Measurements from ENCODE around the gene GRID1. TPM values are rescaled to one million over a fixed set of nuclear protein-coding genes. Genes with fewer than 3 reads are reported as not detected.
"Not testable (repeated sequence)": the region's sequence is repeated elsewhere in the genome, so short reads cannot be mapped to it uniquely, and the experiment has no call there.

The GRID1 gene
- total RNA-seq, 1 donor from 2014 or later, result 0.22 TPM

DNA sequence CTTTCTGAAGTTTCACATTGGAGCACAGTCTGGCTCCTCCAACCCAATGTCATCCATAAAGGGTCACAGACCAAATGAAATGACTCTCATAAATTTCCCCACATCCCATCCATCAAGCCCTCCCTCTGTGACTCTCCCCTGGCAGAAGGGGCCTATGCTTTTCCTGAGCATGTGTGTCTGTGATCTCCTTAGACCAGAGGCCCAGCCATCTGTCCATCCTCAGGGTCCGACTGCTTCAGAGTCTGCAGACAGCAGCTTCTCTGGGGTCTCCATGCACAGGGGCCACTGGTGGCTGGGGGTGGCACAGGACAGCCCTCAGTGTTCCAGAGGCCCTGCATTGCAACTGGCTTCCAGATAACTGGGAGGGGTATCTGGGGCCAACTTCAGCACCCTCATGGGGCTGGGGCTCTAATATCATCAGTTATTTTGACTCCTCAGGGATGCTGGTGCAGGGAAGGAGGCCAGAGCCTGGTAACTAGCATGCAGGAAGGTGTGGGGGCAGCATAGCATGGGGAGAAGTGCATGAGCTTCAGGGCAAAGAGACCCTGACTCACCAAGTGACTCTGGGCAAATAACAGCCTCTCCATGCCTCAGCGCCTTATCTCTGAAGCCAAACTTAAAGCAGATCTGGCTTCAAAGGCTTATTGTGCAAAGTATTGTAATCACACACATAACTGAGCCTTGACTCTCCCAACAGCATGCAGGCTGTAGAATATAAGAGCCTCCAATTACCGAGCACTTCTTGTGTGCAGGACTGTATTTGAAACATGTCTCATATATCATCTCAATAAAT, 266.9 kb downstream of the GRID1 start:
- Mint-ChIP-seq H3K9me3 (ENCODE audit: low read depth) (no peaks in the 10 kb centered on the region), H3K4me1 (ENCODE audit: low read depth) (peaks cover 1% of the 10 kb centered on the region)

DNA sequence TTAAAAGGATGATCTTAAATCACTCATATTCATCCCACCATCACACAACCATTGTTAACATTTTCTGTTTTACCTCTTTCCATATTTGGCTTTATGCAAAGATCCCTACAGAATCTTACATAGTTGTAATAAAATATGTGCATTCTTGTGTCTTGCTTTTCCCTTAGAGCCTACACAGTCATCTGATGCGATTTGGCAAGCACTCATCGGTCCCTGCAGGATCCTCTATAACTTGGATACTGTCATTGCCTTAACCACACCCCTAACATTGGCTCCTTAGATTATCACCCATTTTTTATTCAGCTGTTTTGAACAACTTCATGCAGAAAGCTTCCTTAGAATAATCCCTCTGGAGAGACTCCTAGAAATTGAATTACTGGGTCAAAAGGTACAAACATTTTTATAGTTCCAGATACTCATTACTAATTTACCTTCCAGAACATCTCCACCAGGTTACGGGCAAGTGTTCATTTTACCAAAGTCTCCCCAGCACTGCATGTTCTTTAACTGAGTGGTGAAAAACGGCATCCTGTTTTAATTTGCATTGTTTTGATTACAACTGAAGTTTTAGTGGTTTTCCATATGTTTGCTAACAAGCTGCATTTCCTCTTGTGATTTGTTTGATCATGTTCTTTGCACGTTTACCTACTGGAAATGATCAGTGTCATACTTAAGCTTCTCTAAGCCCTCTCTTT, 268.3 kb downstream of the GRID1 start:
- H3K36me3 Mint-ChIP-seq (ENCODE audit: insufficient read depth), result no peaks in the 10 kb centered on the region
- H3K9me3 Mint-ChIP-seq (ENCODE audit: low read depth), result no peaks in the 10 kb centered on the region
- no peak overlapping the region for H3K4me3 Mint-ChIP-seq (ENCODE audit: low read depth)
- peaks cover 1% of the 10 kb centered on the region for H3K4me1 Mint-ChIP-seq (ENCODE audit: low read depth)
- H3K27ac Mint-ChIP-seq, result no peak overlapping the region
- no peak for DNase-seq (ENCODE audit: low spot score, unreplicated experiment)
- H3K27me3 Mint-ChIP-seq, result no peaks in the 10 kb centered on the region
- TF ChIP-seq, protein P1, sequence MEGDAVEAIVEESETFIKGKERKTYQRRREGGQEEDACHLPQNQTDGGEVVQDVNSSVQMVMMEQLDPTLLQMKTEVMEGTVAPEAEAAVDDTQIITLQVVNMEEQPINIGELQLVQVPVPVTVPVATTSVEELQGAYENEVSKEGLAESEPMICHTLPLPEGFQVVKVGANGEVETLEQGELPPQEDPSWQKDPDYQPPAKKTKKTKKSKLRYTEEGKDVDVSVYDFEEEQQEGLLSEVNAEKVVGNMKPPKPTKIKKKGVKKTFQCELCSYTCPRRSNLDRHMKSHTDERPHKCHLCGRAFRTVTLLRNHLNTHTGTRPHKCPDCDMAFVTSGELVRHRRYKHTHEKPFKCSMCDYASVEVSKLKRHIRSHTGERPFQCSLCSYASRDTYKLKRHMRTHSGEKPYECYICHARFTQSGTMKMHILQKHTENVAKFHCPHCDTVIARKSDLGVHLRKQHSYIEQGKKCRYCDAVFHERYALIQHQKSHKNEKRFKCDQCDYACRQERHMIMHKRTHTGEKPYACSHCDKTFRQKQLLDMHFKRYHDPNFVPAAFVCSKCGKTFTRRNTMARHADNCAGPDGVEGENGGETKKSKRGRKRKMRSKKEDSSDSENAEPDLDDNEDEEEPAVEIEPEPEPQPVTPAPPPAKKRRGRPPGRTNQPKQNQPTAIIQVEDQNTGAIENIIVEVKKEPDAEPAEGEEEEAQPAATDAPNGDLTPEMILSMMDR (IDR thresholded peaks at IDR 0.05; ENCODE audit: unreplicated experiment), result no peak

More for the DNA sequence above, 266.9 kb downstream of the GRID1 start:
- H3K4me3 Mint-ChIP-seq (ENCODE audit: low read depth), result no peak overlapping the region
- no peaks in the 10 kb centered on the region for H3K27me3 Mint-ChIP-seq
- TF ChIP-seq, protein P1 (IDR thresholded peaks at IDR 0.05; ENCODE audit: unreplicated experiment), result no peak
- no peak overlapping the region for H3K27ac Mint-ChIP-seq
- no peak for DNase-seq (ENCODE audit: low spot score, unreplicated experiment)
- no peaks in the 10 kb centered on the region for H3K36me3 Mint-ChIP-seq (ENCODE audit: insufficient read depth)

DNA sequence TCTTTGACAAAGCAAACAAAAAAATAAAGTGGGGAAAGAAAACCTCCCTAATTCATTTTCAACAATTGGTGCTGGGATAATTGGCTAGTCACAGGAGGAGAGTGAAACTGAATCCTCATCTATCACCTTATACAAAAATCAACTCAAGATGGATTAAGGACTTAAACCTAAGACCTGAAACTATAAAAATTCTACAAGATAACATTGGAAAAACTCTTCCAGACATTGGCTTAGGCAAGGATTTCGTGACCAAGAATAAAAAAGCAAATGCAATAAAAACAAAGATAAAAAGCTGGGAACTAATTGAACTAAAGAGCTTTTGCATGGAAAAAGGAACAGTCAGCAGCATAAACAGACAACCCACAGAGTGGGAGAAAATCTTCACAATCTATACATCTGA, 271.5 kb downstream of the GRID1 start:
- not testable (repeated sequence) for H3K27me3 Mint-ChIP-seq; H3K27ac Mint-ChIP-seq; H3K4me1 Mint-ChIP-seq (ENCODE audit: low read depth); H3K4me3 Mint-ChIP-seq (ENCODE audit: low read depth); H3K9me3 Mint-ChIP-seq (ENCODE audit: low read depth); DNase-seq (ENCODE audit: low spot score, unreplicated experiment); H3K36me3 Mint-ChIP-seq (ENCODE audit: insufficient read depth)

DNA sequence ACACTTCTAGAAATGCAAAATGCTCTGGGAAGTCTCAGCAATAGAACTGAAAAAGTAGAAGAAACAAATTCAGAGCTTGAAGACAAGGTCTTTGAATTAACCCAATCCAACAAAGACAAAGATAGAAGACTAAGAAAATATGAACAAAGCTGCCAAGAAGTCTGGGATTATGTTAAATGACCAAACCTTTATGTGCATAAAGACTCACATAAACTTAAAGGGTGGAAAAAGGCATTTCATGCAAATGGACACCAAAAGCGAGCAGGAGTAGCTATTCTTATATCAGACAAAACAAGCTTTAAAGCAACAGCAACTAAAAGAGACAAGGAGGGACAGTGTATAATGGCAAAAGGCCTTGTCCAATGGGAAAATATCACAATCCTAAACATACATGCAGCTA, 274.3 kb downstream of the GRID1 start:
- not testable (repeated sequence) for H3K9me3 Mint-ChIP-seq (ENCODE audit: low read depth); H3K36me3 Mint-ChIP-seq (ENCODE audit: insufficient read depth); H3K27ac Mint-ChIP-seq; H3K27me3 Mint-ChIP-seq; H3K4me1 Mint-ChIP-seq (ENCODE audit: low read depth); DNase-seq (ENCODE audit: low spot score, unreplicated experiment); H3K4me3 Mint-ChIP-seq (ENCODE audit: low read depth)

DNA sequence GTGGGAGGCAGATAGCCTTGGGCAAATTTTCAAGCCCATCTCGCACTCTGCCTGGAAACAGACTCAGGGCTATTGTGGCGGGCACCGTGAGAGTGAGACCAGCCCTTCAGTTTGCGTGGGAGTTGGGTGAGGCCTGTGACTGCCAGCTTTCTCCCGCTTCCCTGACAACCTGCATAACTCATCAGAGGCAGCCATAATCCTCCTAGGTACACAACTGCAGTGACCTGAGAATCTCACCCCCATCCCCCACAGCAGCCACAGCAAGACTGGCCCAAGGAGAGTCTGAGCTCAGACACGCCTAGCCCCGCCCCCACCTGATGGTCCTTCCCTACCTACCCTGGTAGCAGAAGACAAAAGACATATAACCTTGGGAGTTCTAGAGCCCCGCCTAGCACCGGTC, 275.4 kb downstream of the GRID1 start:
- H3K9me3 Mint-ChIP-seq (ENCODE audit: low read depth), result no peaks in the 10 kb centered on the region
- TF ChIP-seq, protein P1 (IDR thresholded peaks at IDR 0.05; ENCODE audit: unreplicated experiment), result no peak
- DNase-seq (ENCODE audit: low spot score, unreplicated experiment), result no peak
- no peaks in the 10 kb centered on the region for H3K36me3 Mint-ChIP-seq (ENCODE audit: insufficient read depth)
- no peak overlapping the region for H3K4me3 Mint-ChIP-seq (ENCODE audit: low read depth)
- H3K27me3 Mint-ChIP-seq, result peaks cover 6% of the 10 kb centered on the region
- H3K27ac Mint-ChIP-seq, result no peak overlapping the region
- no peaks in the 10 kb centered on the region for H3K4me1 Mint-ChIP-seq (ENCODE audit: low read depth)

DNA sequence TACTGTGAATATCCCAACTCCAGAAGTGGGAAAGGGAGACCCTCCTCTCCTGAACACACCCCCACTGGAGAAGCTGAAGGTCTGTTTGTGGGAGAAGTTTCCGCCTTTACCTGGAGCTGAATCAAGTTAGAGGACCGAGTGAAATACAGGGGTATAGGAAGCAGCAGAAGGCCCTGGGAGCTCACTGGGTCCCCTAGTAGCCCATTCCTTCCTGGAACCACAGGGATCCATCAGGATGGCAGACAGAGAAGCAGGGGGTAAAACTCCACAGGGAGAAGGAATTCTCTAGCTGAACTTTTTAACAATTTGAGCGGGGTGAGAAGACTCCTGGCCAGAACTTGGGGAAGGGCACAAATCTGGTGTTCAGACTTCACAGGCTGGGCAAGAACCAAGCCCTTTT, 275.8 kb downstream of the GRID1 start:
- TF ChIP-seq, protein P1 (IDR thresholded peaks at IDR 0.05; ENCODE audit: unreplicated experiment), result peak; percentile 35
- H3K36me3 Mint-ChIP-seq (ENCODE audit: insufficient read depth), result no peaks in the 10 kb centered on the region
- DNase-seq (ENCODE audit: low spot score, unreplicated experiment), result no peak

More for the DNA sequence above, 275.8 kb downstream of the GRID1 start:
- Mint-ChIP-seq H3K4me3 (ENCODE audit: low read depth) (no peak overlapping the region), H3K4me1 (ENCODE audit: low read depth) (no peaks in the 10 kb centered on the region), H3K27me3 (peaks cover 6% of the 10 kb centered on the region), H3K9me3 (ENCODE audit: low read depth) (no peaks in the 10 kb centered on the region), H3K27ac (no peak overlapping the region)

All from progenitor cell of endocrine pancreas (in vitro differentiated cells).